NCI-H2107 treated with DMSO at 0.1 percent for 48 hours (cell line): Measurements from ENCODE around the gene YARS1.
A peak's percentile ranks its signal among the peaks of the same experiment; 100 is the strongest.

ENCODE experiments used
- DNase-seq: peaks from one replicate; lab custom pipeline; 2025; ENCODE audit not compliant: unreplicated experiment; lab: John Stamatoyannopoulos, UW

The YARS1 gene

DNA sequence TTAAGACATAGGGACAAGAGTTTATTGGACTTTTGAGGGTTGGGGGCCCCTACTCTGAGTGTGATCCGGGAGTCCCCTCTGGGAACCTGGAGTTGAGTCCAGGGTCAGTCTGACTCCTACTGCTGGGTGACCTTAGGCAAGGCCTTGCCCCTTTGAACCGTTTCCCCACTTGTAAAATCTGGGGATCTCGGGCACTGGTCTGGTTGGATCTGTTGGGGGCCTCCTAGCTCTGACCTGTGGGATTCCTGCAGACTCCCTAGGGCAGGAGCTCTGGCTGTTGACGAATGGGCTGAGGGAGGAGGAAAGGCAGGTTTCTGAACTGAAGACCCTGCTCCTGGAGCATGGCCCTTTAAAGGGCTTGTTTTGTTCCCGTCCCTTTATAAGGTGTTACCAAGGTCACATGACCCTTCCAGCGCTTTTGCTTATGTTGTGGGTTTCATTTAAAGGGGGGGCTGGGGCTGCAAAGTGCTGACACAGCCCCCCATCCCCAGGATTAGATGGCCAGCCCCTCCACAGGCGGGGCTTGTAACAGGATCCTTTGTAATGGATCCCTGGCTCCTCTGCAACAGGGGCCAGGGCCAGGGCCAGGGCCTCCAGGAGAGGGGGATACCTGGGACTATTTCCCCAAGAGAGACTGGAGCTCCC, 50.7 kb downstream of the YARS1 start:
- DNase-seq: no peak

DNA sequence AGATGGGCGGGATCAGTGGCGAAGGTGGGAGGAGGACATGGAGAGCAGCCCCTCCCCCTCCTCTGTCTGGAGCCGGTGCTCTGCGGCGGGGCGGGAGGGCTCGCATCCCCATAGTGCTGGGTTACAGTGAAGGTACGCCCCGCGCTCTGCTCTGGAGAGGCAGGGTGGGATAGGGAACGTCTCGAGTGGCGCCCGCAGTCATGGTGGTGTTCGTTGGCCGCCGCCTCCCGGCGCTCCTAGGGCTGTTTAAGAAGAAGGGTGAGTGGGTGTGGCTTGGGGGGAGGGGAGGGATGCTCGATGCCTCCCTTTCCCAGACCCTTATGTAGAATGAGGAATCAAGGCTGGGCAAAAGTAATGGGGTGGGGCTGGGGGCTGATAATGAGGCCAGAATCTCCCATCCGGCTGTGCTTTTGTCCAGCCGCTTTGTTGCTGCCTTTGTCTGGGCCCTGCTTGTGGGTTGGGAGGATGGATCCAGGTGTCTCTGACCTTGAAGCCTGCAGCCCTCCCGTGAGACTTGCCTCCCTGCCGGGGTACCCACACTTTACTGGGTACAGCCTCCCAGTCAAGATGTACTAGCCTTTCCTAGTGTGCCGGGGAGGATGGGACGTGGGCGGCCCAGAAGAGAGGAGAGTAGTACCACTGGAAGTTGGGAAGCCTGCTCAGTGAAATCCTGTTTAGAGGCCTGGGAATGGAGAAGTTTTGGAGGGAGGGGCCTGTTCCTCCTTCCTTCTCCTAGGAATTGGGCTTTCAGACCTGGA, 51.4 kb downstream of the YARS1 start:
- no peak for DNase-seq

DNA sequence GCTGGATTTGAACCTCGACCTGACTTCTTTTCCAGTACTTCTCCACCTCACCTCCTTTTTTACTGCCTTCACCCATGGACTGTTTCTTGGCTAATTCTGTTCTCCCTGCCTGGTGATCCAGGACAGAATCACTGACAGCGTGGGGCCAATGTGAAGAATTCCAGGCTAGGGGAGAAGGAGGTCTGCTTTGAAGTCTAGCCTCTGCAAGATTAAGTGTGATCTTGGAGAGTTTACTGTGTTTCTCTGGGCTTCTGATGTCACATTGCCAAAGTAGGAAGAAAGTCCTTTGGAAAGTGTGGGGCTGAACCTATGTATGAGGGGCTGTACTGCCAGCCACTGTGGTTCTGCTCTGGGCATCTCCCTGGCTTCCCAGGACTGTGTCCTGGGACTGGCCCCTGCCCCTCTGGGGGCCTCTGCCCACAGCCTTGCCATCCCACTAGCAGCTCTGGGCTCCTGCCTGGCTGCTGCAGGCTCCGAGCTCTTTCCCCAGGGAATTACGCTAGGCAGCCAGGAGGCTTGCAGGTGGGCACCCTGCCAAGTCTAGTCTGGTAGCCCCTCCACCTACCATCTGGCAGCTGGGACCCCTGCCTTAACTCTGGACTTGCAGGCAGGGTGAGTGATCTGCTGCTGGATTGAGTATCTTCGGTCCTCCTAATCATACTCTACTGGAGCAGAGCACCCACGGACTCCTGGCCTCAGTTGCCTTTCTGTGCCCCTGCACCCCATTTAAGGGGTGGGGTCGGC, 52.2 kb downstream of the YARS1 start:
- peak; percentile 38 for DNase-seq

DNA sequence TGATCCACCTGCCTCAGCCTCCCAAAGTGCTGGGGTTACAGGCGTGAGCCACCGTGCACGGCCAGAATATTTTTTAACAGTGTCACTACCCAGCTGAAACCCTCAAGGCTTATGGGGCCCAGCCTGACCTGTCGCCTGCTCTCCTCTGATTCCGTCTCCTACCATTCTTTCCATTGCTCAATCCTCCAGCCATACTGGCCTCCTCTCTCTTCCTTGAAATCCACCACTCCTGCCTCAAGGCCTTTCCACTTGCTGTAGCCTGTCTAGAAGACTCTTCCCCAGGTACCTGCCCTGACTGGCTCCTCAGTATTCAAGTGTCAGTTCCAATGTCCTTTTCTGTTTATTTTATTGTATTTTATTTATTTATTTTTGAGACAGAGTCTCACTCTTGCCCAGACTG, 53.9 kb downstream of the YARS1 start:
- no peak for DNase-seq

DNA sequence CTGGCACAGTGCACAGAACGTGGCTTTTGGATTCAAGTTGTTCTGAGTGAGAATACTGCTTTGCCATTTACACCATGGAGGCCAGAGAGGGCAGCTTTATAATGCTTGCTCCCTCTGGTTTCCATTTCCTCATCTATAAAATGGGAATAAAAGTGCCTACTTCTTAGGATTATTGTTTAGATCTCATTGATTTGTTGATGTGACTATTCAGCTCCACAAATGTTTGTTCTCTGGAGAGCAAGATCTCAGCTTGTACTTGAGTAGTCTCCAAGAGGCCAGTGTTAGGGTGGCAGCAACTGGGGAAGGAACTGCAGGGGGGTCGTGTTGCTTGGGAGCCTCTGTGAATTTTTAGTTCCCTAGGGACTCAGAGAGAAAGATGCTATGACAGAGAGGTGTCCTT, 55.2 kb downstream of the YARS1 start:
- DNase-seq: no peak

DNA sequence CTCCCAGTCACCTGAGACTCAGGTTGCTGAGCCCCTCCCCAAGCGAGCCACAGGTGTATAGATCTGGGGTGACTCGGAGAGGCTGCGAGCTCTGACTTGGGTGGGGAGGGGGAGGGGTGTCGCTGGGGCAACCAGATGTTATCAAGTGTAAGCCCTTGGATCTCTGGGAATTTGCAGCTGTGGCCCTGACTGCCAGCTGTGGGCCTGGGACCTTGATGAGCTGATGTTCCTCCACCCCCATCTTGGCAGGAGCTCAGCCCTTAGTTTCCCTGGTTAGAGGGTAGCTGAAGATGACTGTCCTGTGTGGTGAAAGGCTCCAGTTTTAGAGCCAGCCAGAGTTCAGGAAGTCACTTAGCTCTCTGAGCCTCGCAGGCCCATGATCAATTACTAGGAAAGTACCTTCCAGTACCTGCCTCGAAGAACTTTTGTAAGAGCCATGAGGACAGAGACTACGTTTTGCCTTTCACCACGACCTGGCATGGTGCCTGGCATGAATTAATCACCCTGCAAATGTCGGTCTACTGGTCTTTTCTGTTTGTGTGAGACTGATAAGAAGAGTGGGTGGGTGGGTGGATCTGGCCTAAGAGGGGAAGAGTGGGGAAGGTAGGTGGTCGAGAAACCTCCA, 55.8 kb downstream of the YARS1 start:
- DNase-seq: peak; percentile 37

DNA sequence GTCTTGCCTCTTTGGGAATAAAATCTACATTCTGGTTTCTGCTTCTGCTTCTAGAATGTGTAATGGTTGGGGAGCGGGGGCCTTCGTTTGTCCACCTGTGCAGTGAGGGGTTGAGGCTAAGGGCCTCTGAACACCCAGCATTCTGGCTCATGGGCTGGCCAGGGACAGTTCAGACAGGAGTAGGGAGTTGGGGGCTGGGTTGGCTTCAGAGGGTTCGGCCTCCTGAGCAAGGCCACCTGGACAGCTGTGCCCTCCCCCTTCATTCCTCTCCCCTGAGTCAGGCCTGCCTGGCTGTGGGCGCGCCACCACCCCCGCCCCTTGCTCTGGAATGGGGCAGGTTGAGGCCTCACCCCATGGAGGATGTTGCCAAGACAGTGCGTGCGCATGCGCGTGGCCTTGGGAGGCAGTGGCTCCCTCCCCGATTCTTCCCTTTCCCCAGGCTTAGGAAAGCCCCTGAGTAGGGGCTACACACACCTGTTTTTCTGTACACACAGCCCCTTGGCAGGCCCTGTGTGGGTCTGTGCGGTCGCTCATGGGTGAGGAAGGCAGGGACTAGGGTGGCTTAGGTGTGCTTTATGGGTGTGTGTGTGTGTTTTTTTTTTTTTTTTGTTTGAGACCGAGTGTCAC, 57.0 kb downstream of the YARS1 start:
- no peak for DNase-seq

DNA sequence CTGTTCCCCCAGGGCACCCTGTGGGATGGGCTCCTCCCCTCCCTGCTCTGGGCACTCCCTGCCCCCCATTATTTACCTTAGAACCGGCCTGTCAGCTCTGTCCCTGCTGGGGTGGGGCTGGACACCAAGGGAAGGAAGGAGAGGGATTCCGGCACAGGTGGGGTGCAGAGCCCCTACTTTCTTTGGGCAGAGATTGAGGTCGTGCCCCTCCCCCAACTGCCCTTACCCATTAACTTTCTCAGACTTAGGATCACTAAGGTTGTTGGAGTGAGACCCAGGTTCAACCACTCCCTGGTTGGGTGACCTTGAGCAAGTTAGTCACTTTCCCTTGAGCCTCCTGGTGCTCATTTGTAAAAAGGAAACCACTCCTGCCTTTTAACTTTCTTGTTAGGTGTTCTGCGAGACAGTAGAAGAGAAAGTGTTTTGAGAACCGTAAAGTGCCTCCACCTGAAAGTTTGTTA, 57.6 kb downstream of the YARS1 start:
- DNase-seq: no peak

DNA sequence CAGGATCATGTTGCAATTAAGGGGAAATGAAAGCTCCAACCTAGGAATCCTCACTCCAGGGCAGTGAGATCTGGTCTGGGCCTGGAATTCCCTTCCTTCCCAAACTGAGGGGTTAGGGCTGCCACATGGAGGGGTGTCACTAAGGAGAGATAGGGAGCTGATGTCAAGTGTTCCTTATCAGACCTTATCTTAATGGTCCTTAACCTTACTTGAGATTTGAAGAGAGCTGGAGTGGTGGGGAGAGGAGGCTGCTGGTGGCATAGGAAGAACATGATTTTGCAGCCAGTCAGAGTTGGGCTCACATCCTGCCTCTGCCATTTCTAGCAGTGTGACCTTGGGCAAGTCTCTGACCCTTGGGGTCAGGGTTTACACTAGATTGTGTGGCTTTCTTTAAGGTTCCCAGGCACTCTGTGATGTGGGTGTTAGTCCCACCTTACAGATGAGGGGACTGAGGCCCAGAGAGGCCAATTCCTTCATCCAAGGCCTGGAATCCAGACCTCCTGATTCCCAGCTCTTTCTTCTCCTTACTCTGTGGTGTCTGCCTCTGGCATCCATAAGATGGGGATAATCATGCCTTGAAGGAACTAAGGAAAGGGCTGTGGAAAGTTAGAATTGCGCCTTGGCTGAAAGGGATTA, 58.2 kb downstream of the YARS1 start:
- no peak for DNase-seq

DNA sequence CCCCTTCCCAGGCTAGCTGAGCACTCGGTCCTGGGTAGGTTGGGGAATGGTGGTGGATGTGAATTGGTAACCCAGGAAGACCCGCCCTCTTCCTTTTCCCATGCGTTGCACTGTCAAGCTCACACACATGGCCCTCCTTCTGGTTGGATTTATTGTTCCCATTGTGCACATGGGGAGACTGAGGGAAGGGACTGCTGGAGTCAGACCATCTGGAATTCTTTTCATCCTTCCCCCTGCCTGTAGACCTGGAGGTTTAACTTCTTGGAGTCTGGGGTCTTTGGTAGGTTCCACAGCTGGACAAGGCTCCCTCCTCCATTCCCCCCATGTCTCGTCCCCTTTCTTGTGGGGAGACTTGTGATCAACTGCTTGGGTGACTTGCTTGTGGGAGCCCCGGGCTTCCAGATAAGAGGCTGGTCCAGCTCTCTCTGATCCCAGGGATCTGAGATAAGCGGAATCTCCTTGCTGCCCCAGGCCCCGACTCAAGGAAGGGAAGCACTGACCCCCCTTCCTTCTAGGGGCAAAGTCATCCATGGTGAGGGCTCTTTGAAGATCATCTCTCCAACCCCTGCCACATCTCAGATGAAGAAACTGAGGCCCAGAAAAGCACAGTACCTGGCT, 58.9 kb downstream of the YARS1 start:
- DNase-seq: no peak

DNA sequence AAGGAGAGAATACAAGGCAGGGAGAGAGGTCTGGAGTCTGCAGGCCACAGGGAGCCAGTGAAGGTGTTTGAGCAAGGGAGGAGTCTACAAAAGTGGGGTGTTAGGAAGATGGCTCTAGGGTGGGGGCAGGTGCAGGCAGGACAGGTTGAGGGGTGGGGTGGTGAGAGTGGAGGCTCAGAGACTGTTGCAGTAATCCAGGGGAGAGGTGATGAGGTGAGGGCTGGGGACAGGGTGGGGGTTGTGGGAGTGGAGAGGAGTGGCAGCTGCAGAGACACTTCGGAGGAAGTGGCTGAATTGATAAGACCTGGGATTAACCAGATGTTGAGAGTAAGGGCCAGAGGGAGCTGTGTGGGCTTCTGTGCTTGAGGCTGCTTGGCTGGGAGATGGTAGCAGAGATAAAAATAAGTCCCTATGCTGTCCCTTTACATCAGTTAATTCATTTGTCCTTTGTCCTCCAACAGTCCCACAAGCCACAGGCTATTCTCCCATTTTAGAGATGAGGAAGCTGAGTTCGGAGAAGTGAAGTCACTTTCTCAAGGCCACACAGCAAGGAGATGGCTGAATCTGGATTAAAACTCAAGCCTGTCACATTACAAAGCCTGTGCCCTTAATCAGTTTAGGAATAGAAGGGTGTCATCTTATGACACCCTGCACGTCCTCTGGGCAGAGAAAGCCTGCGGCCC, 59.8 kb downstream of the YARS1 start:
- DNase-seq: no peak

DNA sequence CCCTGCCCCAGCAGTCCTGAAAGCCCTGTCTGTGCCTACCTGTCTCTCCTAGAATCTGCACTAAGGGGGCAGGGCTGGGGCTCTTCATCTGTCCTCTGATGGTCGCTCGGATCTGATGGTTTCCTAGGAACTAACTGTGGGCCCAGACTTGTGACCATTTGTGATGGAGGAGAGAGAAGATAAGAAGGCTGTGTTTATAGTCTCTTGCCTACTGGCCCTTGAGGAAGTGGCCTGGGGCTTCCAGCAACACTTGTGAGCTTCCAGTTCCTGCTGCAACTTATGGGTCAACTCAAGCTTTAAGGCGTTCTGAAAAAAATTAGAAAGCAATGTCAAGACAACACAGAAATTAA, 61.4 kb downstream of the YARS1 start:
- DNase-seq: no peak

DNA sequence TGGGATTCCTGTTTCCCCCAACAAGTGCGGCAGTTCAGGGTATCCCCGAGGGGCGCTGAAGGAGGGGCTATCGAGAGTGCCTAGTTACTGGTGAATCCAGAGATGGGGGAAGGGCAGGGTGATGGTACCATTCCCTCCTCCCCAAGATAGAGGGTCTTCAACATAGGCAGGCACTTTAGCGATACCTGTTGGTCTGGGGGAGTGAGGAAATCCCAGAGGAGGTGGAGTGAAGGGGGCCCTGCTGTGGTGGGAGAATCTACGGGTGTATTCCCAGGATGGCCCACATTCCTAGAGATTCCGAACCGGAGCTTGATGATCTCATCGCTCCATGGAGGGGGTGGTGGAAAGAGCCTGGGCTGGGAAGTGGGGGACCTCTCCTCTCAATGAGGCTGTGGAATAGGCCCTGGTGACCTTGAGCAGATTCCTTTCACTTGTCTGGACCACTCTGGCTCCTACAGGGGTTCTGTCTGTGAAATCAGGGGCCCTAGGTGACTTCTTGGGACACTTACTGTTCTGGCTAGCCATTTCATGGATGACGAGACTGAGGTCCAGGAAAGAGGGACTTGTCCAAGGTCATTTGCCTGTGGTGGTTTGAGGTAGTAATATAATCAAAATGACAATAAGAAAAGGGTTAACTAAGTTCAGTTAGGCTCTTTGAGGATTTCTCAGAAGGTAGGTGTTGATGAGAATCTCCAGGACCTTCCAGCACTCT, 61.9 kb downstream of the YARS1 start:
- DNase-seq: no peak

DNA sequence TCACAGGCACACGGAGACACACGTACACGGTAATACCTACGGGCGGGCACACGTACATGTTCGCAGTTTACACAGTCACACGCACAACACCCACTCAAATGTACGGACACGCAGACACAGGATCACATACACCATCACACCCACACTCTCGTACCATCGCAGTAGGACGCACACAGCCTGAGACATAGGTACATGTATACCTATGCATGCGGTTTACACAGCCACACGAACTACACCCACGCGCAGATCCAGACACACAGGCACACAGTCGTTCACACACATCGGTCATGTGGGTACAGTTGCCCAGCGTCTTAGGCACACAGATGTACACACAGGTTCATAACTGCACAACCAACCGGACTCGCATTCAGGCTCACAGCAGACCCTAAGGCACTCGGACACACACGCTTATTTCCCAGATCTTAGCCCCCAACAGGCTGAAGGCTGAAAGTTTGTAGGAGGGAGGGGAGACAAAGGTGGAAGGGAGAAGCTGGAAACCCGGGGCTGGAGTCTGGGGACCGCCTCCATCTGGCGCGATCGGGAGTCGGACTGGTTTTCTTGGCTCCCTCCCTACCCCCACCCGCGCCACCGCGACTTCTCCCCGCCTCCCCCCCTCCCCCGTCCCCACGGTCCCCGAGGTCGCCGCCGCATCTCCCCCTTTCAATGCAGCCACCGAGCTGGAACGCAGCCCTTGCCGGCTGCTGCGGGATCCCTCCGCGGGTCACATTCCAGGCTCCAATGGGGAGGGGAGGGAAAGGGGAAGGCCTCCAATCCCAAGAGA, 62.7 kb downstream of the YARS1 start:
- no peak for DNase-seq

DNA sequence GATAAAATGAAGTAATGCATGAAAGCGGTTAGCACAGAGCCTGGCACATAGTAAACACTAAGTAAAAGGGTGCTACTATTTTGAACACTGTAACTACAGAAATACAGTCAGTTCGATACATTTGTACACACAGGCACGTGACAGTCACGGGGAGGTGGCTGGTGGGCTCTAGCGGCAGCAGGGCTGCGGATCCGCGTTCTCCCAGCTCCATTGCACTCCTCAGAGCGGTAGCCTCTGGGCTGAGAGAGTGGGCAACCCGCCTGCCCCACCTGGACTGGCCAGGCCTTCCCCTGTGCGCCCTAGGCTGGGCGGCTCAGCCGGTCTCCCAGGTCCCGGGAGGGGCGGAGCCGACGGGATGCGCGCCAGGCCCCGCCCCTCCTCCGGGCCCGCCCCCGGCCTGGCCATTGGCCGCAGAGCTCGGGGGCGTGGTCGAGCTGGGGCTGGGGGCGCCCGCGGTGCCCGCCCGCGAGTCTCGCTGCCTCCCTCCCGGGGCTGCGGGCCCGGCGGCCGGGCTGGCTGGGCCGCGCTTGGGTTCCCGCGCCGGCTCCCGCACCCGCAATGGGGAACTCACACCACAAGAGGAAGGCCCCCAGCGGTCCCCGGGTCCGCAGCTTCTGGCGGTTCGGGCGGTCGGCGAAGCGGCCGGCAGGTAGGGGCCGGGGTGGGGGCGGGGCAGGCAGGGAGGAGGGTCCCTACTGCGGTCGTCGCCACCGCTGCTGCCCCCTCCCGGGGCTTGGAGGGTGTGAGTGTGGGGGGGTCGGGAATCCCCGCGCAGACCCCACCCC, 63.4 kb downstream of the YARS1 start:
- peak; percentile 37 for DNase-seq

DNA sequence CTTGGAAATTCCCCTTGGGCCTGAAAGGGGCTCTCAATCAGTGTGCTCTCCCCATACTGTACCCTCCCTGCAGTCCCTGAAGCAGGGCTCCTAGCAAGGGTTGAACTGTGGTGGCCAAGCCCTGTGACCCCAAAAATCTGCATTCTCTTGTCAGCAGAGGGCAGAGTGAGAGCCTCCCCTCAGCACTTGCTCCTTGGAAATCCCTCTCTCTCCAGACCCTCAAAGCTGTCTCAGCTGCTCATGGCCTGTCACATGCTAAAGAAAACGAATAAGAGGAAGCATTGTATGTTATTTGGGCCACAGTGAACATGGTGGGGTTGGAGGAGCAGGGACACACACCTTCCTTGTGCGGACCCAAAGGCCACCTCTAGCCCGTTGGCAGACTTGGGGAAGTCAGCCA, 67.4 kb downstream of the YARS1 start:
- no peak for DNase-seq

DNA sequence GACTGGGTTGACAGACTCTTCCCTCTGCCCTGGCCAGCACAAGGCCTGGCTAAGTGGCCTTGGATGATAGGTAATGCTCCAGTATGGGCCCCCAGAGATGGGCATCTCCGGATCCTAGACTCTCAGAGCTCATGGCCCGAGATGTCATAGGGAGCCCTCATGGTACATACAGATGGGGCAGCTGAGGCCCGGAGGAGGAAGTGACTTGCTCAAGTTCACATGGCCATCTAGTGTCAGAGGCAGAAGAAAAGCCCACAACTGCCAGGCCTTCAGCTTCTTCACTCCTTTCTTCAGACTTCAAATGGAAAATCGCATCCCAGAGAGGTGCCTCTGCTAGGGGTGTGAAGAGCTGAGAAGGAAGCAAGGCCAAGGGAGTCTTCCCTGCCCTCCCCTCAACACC, 67.8 kb downstream of the YARS1 start:
- DNase-seq: no peak

DNA sequence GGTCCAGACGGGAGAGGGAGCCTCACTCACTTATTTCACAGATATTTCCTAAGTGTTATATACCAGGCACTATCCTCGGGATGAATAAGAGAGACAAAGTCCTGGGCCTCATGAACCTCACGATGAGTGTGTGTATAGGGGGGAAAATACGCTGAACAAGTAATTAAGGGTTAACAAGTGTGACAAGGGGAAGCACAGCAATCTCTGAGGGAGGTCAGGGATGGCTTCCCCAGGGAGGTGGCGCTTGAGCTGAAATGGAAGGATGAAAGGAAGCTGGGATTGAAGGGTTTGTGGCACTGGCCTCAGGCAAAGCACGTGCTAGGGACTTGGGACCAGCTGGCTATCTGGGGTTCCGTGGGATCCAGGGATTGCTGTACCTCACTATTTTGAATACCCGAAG, 68.2 kb downstream of the YARS1 start:
- no peak for DNase-seq
